NCI-H1930 (cell line): ENCODE measurements around the gene TMC1.

ENCODE experiments used
- DNase-seq, 2 experiments: peaks; one replicate each; lab custom pipeline; 2025; lab: John Stamatoyannopoulos, UW

Gene TMC1

GRCh38 chr9:72873456-72873855, 352.0 kb downstream of the TMC1 start:
- no peak for DNase-seq

- DNase-seq, result no peak
Measured at GRCh38 chr9:72874344-72874743, 352.9 kb downstream of the TMC1 start.

GRCh38 chr9:72875221-72875620, 353.8 kb downstream of the TMC1 start:
- DNase-seq, result no peak

GRCh38 chr9:72880821-72881220, 359.4 kb downstream of the TMC1 start:
- DNase-seq, result no peak

GRCh38 chr9:72882117-72882775, 360.8 kb downstream of the TMC1 start:
- DNase-seq, result no peak

GRCh38 chr9:72883875-72884274, 362.5 kb downstream of the TMC1 start:
- DNase-seq, result no peak

- no peak for DNase-seq
Measured at GRCh38 chr9:72884508-72884907, 363.1 kb downstream of the TMC1 start.
